Esophagus squamous epithelium (tissue), 5 donors: ENCODE measurements around the gene ROCK2. TPM values are rescaled to one million over a fixed set of nuclear protein-coding genes. Genes with fewer than 3 reads are reported as not detected.
A peak's percentile ranks its signal among the peaks of the same experiment; 100 is the strongest.

ENCODE experiments used
- DNase-seq: peaks from one replicate; lab custom pipeline; 2025; lab: John Stamatoyannopoulos, UW
- H3K27ac ChIP-seq, 4 donors: fragments of 200-600 bp; sonication (generic); one replicate each; pipeline ENCODE4 v1.5.1; 2016 to 2019; ENCODE audit warnings: mild to moderate bottlenecking in 1 of 4
- H3K27me3 ChIP-seq, 4 donors: fragments of 200-600 bp; sonication (generic); 1 replicate in 3 of 4; 2 replicates in 1 of 4; pipeline versions ENCODE4 v1.5.1 to v1.6.0; 2017 to 2021; ENCODE audit warnings: antibody characterized with exemption in 1 of 4
- H3K36me3 ChIP-seq, 3 donors: fragments of 200-600 bp; sonication (generic); one replicate each; pipeline ENCODE4 v1.5.1; 2016 to 2019
- H3K4me1 ChIP-seq, 3 donors: fragments of 200-600 bp; sonication (generic); one replicate each; pipeline ENCODE4 v1.5.1; 2017 to 2019
- H3K4me3 ChIP-seq, 4 donors: fragments of 200-600 bp; sonication (generic); 1 replicate in 3 of 4; 2 replicates in 1 of 4; pipeline ENCODE4 v1.5.1; 2016 to 2019; ENCODE audit warnings: mild to moderate bottlenecking in 2 of 4, moderate library complexity in 1 of 4
- H3K9me3 ChIP-seq, 3 donors: fragments of 200-600 bp; sonication (generic); one replicate each; pipeline ENCODE4 v1.5.1; 2016 to 2019
- CTCF ChIP-seq, 6 experiments: fragments of 450-650 bp in 4 of 6; fragments of 200-600 bp in 2 of 6; sonication (generic) in 2 of 6; IDR thresholded peaks; one replicate each; pipeline ENCODE4 v1.5.1; 2016 to 2019; ENCODE audit warnings: antibody characterized with exemption in 6 of 6, mild to moderate bottlenecking in 4 of 6, moderate library complexity in 4 of 6
- POLR2A ChIP-seq, 4 donors: fragments of 450-650 bp; IDR thresholded peaks; one replicate each; pipeline ENCODE4 v1.6.1; 2017; ENCODE audit warnings: antibody characterized with exemption in 4 of 4, mild to moderate bottlenecking in 4 of 4, moderate library complexity in 3 of 4
- WGBS, 2 donors: methylation state at CpG; one replicate each; pipeline ENCODE4 v1.1.5; 2018; 5-methylcytosine and 5-hydroxymethylcytosine counted together
- intact Hi-C: fragments of 100-400 bp; cut with DNase I; formaldehyde crosslinking; loops from one replicate; pipeline ENCODE4 v1.15.0; 2022
- total RNA-seq, 4 donors: library from RNA; depleted of rRNA; stranded (reverse); fragments of >200 nt; gene quantifications; one replicate each; pipeline ENCODE4 v1.1.0, GENCODE V29; 2016
- donor health status: DM: yes; HTN: yes; CAD: no.

ROCK2 gene
- total RNA-seq, 4 donors from 2014 or later: 15.2 to 50.5 (median 21.4) TPM

GRCh38 chr2:11375025-11375688 is 30.7 kb upstream of the ROCK2 start:
- no peaks in the 10 kb centered on the region for H3K36me3 ChIP-seq
- H3K27ac ChIP-seq: peak overlapping the region; percentile 63 to 92 (median 86)
- H3K4me3 ChIP-seq: peak overlapping the region in 1 of 4 donors; percentile 36
- intact Hi-C loops: no loop called here
- H3K27me3 ChIP-seq: no peaks in the 10 kb centered on the region
- 60 to 66% methylated on average over 14 to 15 of the region's 15 CpGs for WGBS, 2 donors
- no peaks in the 10 kb centered on the region for H3K9me3 ChIP-seq
- TF ChIP-seq POLR2A (IDR thresholded peaks at IDR 0.05): no peak
- no peak for TF ChIP-seq CTCF (IDR thresholded peaks at IDR 0.05)
- peaks cover 13 to 70% (median 26%) of the 10 kb centered on the region in 3 donors for H3K4me1 ChIP-seq
- DNase-seq: no peak

GRCh38 chr2:11373096-11373495 is 28.7 kb upstream of the ROCK2 start:
- no peak for DNase-seq
- Histone ChIP-seq H3K36me3 (no peaks in the 10 kb centered on the region), H3K4me1 (peaks cover 8 to 61% (median 14%) of the 10 kb centered on the region in 3 donors), H3K27ac (peak overlapping the region in 3 of 4 donors; percentile 84 to 87 (median 86)), H3K4me3 (no peak overlapping the region), H3K27me3 (no peaks in the 10 kb centered on the region), H3K9me3 (no peaks in the 10 kb centered on the region)
- TF ChIP-seq CTCF (IDR thresholded peaks at IDR 0.05): no peak
- TF ChIP-seq POLR2A (IDR thresholded peaks at IDR 0.05): no peak
- 81 to 82% methylated on average over 4 of the region's 4 CpGs for WGBS, 2 donors
- intact Hi-C loops: no loop called here

GRCh38 chr2:11371092-11371937 is 26.9 kb upstream of the ROCK2 start:
- Histone ChIP-seq H3K27ac (no peak overlapping the region), H3K4me1 (peaks cover 12 to 53% (median 19%) of the 10 kb centered on the region in 3 donors), H3K36me3 (no peaks in the 10 kb centered on the region), H3K27me3 (no peaks in the 10 kb centered on the region), H3K9me3 (no peaks in the 10 kb centered on the region), H3K4me3 (no peak overlapping the region)
- 81 to 83% methylated on average over 8 to 16 of the region's 17 CpGs for WGBS, 2 donors
- intact Hi-C loops: no loop called here
- no peak for TF ChIP-seq POLR2A (IDR thresholded peaks at IDR 0.05)
- TF ChIP-seq CTCF (IDR thresholded peaks at IDR 0.05): no peak
- no peak for DNase-seq

GRCh38 chr2:11370377-11371091 is 26.1 kb upstream of the ROCK2 start:
- no peak for DNase-seq
- WGBS, 2 donors: 63 to 81% methylated on average over 4 of the region's 10 CpGs
- no peaks in the 10 kb centered on the region for H3K36me3 ChIP-seq
- H3K27me3 ChIP-seq: no peaks in the 10 kb centered on the region
- H3K4me1 ChIP-seq: peaks cover 12 to 45% (median 19%) of the 10 kb centered on the region in 3 donors
- no peak for TF ChIP-seq CTCF (IDR thresholded peaks at IDR 0.05)
- no peak for TF ChIP-seq POLR2A (IDR thresholded peaks at IDR 0.05)
- no peak overlapping the region for H3K4me3 ChIP-seq
- intact Hi-C loops: no loop called here
- H3K9me3 ChIP-seq: no peaks in the 10 kb centered on the region
- H3K27ac ChIP-seq: no peak overlapping the region
